ENCODE results near the gene CEBPG. TPM values are rescaled to one million over a fixed set of nuclear protein-coding genes. Genes with fewer than 3 reads are reported as not detected.

The CEBPG gene
- total RNA-seq, 1 donor from 2014 or later = 32.0 TPM

GRCh38 chr19:33413868-33414666 lies 40.6 kb downstream of the CEBPG start:
- intact Hi-C loops (cut with micrococcal nuclease) = no loop called here
- POLR2A ChIA-PET = no interaction called here
- CTCF ChIA-PET = interaction anchor here (1.0 kb wide), 1 partner anchor 364 kb away, joined by 3 read pairs; no protein-coding TSS in a partner anchor
- ATAC-seq (ENCODE audit: low read depth) = no peak
- peaks cover 2% of the 10 kb centered on the region for H3K36me3 Mint-ChIP-seq (ENCODE audit: low read depth)
- no peak for TF ChIP-seq CTCF (IDR thresholded peaks at IDR 0.05)
- H3K27me3 Mint-ChIP-seq = no peaks in the 10 kb centered on the region
- DNase-seq = no peak
- H3K9me3 Mint-ChIP-seq = no peaks in the 10 kb centered on the region
- no peak overlapping the region for H3K27ac Mint-ChIP-seq
- peaks cover 5% of the 10 kb centered on the region for H3K4me1 Mint-ChIP-seq
- no peak overlapping the region for H3K4me3 Mint-ChIP-seq

GRCh38 chr19:33414667-33415605 lies 41.4 kb downstream of the CEBPG start:
- DNase-seq = no peak
- Mint-ChIP-seq H3K4me1 (peaks cover 5% of the 10 kb centered on the region), H3K36me3 (ENCODE audit: low read depth) (peaks cover 2% of the 10 kb centered on the region), H3K27ac (no peak overlapping the region), H3K27me3 (no peaks in the 10 kb centered on the region), H3K9me3 (no peaks in the 10 kb centered on the region), H3K4me3 (no peak overlapping the region)
- ChIA-PET POLR2A (no interaction called here), CTCF (interaction anchor here (0.6 to 1.4 kb wide), 3 partner anchors 12 to 731 kb away, joined by 3 to 4 read pairs (median 3); no protein-coding TSS in a partner anchor)
- TF ChIP-seq CTCF (IDR thresholded peaks at IDR 0.05) = no peak
- no peak for ATAC-seq (ENCODE audit: low read depth)
- intact Hi-C loops (cut with micrococcal nuclease) = no loop called here

- Mint-ChIP-seq H3K9me3 (no peaks in the 10 kb centered on the region), H3K27me3 (no peaks in the 10 kb centered on the region), H3K4me1 (peaks cover 5% of the 10 kb centered on the region), H3K36me3 (ENCODE audit: low read depth) (no peaks in the 10 kb centered on the region), H3K4me3 (peak overlapping the region; percentile 58), H3K27ac (no peak overlapping the region)
- DNase-seq = peak; percentile 48
- TF ChIP-seq CTCF (IDR thresholded peaks at IDR 0.05) = no peak
- POLR2A ChIA-PET = interaction anchor here (0.6 to 0.7 kb wide), 2 partner anchors 44 to 221 kb away, joined by 3 read pairs; partner anchors contain the start of gene CEBPG
- ATAC-seq (ENCODE audit: low read depth) = peak; percentile 83
- intact Hi-C loops (cut with micrococcal nuclease) = loop anchor here (1.0 to 2.0 kb wide), 2 partner anchors 355 to 1296 kb away; no protein-coding TSS in a partner anchor
- CTCF ChIA-PET = interaction anchor here (0.6 to 1.4 kb wide), 4 partner anchors 10 to 355 kb away, joined by 3 to 6 read pairs (median 3); no protein-coding TSS in a partner anchor
These were observed 43.1 kb downstream of the CEBPG start for GRCh38 chr19:33416307-33417215.

- CTCF ChIA-PET = interaction anchor here (0.9 to 1.1 kb wide), 2 partner anchors 183 to 354 kb away, joined by 3 read pairs; no protein-coding TSS in a partner anchor
These were observed 44.2 kb downstream of the CEBPG start for GRCh38 chr19:33417751-33418150.

More at GRCh38 chr19:33417751-33418150, 44.2 kb downstream of the CEBPG start:
- no peak overlapping the region for H3K27ac Mint-ChIP-seq
- H3K36me3 Mint-ChIP-seq (ENCODE audit: low read depth) = no peaks in the 10 kb centered on the region
- H3K9me3 Mint-ChIP-seq = no peaks in the 10 kb centered on the region
- no peak for ATAC-seq (ENCODE audit: low read depth)
- intact Hi-C loops (cut with micrococcal nuclease) = loop anchor here (2.0 kb wide), 1 partner anchor 1295 kb away; no protein-coding TSS in a partner anchor
- POLR2A ChIA-PET = no interaction called here
- peaks cover 5% of the 10 kb centered on the region for H3K4me1 Mint-ChIP-seq
- TF ChIP-seq CTCF (IDR thresholded peaks at IDR 0.05) = no peak
- no peak for DNase-seq
- H3K4me3 Mint-ChIP-seq = no peak overlapping the region
- no peaks in the 10 kb centered on the region for H3K27me3 Mint-ChIP-seq

Data from activated B cell treated with CpG ODN at 0.5 μM for 24 hours (primary cell).